NCI-H510A treated with DMSO at 0.1 percent for 48 hours (cell line): ENCODE measurements around the gene KCNN3.

ENCODE experiments used
- DNase-seq: peaks from one replicate; lab custom pipeline; 2025; lab: John Stamatoyannopoulos, UW

Gene KCNN3

GRCh38 chr1:154748405-154748775 lies 121.7 kb downstream of the KCNN3 start:
- no peak for DNase-seq

- DNase-seq: peak; percentile 79
Observed at GRCh38 chr1:154747740-154748404, 122.2 kb downstream of the KCNN3 start.

DNA sequence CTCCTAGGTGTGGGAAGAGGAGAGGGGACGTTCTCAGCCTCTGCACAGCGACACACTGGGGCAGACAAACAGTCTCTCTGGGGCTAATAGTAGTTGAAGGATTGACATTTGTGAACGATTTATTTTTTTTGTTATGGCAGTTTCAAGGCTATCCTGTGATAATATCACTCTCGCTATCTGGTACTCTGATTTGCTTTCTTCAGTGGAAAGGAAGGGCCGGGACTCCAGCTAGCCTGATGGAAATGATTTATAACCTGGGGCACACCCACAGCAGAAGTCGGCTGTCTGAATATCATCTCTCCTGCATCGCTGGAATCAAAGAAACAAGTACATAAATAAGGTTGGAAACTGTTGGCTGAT lies 122.7 kb downstream of the KCNN3 start:
- DNase-seq: no peak

DNA sequence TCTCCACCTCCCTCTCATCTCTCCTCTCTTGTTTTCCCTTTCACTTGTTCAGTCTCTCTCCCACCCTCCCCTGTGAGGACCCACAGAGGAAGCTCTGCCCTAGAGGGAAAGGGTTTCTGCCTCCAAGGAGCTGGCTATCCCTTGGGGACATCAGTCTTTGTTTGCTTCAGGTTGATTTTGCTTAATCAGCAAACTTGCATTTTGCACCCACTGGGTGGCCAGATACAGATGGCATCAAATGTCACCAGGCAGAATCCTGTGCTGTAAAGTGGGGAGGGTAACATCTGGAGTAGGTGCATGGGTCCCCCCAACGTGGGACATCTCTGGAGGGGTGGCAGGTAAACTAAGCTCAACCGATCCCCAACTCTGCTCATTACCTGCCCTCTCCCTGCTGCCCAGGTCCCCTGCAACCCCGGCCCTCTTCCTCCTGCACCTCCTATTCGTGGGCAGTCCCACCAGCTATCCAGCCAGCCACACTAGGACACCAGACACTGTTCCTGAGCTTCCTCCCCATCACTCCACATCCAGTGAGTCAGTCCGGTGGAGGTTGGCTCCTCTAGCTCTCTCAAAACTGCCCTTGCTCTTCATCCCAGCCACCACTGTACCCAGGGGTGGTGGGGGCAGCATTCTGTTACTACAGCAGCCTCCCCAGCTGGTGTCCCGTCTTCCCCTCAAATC lies 123.3 kb downstream of the KCNN3 start:
- DNase-seq: no peak

- no peak for DNase-seq
Observed at GRCh38 chr1:154745750-154746425, 124.2 kb downstream of the KCNN3 start.

DNA sequence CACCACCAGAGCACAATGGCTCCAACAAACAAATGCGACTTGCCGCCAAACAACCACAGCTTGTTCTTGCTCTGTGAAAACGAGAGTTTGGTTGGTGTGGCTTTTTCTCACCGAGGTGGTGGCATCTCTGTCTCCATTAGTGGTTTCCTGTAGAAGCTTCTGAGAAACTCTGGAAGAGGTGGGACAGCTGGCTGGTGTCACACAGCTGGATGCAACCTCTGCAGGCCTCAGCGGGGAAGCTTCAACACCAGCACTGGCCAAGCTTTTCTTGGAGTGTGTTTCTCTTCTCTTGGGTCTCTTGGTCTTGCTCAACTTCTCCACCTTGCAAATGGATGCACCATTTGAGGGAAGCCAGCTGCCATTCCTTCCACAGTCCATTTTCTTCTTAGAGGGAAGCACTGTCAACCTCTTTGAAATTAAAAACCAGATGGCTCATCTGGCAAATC lies 124.8 kb downstream of the KCNN3 start:
- DNase-seq: no peak

DNA sequence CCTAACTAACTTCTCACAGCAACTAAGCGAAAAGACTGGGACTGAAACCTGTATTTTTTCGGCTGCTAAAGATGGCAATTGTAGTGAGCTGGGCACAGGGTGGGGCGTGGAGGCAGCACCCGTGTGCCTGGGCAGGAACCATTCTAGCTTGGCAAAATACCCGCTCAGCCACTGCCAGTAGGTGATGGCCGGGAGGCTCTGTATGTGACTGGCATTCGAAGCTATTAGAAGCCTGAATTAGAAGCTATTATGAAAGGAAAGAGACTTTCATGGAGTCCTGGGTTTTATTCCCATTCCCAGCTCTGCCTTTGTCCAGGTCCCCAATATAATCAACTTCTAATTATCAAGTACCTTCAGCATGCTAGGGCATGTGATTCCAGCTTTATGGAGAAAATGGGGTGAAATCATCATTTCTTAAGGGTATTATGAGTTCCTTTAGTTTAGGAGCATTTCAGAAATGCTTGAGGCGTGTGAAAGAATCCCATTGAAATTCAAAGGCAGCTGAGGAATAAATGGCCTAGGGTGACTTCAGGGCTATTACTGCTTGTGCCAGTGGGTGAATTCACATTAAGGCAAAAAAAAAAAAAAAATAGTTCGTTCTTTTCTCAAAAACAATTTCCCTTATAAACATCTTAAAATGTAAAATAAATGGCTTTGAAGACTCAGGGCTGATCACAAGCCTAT lies 125.6 kb downstream of the KCNN3 start:
- no peak for DNase-seq

DNA sequence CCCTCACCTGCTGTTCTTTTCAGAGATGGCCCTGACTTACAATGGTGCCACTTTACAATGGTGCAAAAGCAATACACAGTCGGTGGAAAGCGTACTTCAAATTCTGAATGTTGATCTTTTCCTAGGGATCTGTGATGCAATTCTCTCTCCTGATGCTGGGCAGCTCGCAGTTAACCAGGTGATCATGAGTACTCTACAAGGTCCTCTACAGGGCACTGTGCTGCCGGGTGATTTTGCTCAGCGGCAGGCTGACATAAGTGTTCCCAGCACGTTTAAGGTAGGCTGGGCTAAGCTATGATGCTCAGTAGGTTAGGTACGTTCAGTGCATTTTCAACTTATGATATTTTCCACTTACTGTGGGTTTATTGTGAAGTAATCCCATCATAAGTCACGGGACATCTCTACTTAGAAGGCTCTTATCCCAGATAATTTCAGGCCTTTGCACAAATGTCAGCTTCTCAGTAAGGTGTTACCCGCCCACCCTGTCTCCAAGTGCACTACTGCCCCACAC lies 126.5 kb downstream of the KCNN3 start:
- DNase-seq: peak; percentile 94

- DNase-seq: peak; percentile 47
Observed at GRCh38 chr1:154742606-154743005, 127.5 kb downstream of the KCNN3 start.

DNA sequence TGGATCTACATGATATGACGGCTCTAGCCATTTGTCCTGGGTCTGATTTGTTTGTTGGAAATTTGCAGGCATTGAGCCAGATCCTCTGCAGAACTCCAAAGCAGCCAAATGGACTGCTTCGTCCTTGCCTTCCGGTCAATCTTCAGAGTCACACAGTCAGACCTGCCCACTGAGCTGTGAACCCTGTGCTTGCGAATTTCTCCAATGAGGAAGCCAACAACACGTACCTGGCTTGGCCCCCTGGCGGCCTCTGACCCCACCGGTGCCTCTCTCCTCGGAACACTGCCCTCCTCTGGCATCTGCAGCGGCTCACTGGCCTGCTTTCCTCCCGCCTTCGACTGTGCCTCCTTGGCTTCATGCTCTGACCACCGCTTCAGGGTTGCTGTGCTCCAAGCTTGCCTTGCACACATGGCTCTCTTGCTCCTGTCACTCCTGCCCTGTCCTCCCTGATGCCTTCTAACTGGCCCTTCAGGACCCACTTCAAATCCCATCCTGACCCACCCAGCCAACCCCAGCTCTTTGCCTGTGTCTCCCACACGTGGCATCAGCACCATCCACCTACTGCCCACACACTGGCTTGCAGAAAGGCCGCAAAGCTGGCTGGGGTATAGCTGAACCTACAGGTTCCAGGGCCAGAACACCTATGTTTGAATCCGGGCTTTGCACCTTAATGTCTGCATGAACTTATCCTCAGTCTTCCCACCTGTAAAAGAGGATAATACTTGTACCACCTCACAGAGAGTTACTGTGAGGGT lies 128.2 kb downstream of the KCNN3 start:
- no peak for DNase-seq

DNA sequence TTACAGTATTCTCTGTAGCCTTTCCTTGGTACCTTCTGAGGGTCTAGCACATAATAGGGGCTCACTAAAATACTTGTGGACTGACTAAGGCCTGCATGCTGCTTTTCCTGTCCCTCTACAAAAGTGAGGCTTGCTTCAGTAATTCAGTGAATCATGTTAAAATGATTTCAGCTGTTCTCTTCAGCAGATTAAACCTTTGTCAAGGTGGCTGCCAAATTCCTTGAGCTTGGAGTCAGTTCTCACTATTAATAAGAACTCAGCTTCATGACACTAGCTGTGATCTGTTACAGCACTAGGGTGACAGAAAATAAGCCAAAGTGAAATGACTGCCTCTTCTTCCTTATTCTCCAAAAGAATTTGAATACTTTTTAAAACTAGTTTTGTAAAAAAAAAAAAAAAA lies 128.8 kb downstream of the KCNN3 start:
- DNase-seq: no peak

DNA sequence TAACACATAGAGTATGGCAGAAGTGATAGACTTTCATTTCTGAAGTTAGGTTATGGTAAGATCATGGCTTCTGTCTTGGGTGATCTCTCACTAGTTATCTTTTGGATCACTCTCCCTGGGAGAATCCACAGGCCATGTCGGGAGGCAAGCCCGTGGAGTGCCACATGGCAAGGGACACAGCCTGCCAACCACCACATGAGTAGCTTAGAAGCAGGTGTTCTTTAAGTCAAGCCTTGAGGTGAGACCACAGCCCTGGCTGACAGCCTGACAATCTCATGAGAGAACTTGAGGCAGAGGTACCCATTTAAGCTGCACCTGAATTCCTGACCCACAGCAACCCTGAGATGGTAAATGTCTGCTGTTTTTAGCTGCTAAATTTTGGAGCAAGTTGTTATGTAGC lies 130.4 kb downstream of the KCNN3 start:
- DNase-seq: no peak

GRCh38 chr1:154736841-154737240 lies 133.2 kb downstream of the KCNN3 start:
- peak; percentile 35 for DNase-seq

GRCh38 chr1:154735804-154736168 lies 134.3 kb downstream of the KCNN3 start:
- DNase-seq: no peak

DNA sequence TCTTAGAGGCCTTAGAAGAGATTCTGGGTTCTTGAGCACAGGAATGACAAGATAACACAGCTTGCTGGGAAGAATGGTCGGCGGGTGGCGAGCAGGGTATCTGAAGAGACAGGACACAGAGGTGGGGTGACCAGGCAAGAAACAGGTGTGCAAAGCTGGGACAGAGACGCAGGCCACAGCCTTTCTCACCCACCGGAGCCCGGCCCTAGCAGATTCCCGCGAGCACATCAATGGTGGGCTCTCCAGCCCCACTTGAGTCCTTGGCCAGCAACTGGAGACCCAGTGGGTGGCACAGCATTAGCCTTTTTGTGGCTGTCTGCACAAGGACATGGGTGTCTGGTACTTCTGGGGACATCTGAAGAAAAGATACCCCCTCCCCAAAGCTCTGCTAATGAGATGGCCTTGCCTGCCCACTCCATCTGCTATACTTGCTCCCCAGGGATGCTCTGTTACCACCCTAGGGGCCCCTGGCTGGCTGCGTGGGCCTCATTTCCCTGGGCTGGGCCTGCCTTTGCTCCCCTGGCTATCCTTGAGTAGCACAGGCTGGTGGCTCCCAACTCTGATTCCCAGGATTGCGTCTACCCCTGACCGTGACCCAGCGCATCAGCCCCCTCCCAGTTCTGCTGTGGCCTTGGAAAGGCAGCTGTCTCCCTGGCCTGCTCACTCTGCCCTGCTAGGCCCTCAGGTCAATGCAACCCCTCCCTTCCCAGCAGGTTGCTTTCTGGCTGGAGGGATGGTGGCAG lies 134.8 kb downstream of the KCNN3 start:
- DNase-seq: no peak

DNA sequence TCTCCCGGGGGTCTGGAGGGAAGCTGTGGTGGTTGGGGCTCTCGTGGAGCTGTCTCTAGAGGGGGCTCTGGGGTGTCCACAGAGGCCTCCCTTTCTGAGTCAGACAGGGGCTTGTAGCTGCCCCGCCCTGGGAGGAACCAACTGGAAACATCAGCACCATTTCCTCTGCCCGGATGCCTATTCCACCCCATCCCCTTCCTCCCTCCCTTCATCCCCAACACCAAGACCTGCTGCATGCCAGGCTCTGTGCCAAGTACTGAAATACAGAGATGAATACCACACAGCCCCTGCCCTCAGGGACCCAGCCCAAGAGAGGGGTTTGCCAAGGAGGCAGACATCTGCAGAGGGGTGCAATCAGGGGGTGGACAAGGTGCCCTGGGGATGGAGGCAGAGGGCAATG lies 136.5 kb downstream of the KCNN3 start:
- no peak for DNase-seq

GRCh38 chr1:154730986-154731489 lies 139.0 kb downstream of the KCNN3 start:
- peak; percentile 46 for DNase-seq

DNA sequence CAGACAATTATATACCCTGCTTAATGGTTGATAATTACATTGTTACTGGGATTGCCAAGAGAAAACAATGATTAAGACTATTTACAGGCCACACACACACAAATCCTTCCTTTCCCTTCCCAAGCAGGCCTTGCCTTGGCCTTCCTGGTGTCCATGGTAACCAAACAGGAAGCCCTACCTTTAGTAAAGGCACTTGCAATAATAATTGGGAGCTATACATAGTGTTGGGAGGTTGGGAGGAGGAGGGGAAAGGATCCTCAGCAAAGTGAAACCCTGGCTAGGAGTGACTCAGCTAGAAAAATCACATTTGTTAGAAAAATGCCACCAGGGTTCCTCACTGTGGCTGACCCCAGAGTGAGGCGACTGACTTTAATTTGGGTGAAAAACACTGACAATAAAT lies 139.8 kb downstream of the KCNN3 start:
- peak; percentile 90 for DNase-seq

GRCh38 chr1:154729577-154729976 lies 140.5 kb downstream of the KCNN3 start:
- no peak for DNase-seq

DNA sequence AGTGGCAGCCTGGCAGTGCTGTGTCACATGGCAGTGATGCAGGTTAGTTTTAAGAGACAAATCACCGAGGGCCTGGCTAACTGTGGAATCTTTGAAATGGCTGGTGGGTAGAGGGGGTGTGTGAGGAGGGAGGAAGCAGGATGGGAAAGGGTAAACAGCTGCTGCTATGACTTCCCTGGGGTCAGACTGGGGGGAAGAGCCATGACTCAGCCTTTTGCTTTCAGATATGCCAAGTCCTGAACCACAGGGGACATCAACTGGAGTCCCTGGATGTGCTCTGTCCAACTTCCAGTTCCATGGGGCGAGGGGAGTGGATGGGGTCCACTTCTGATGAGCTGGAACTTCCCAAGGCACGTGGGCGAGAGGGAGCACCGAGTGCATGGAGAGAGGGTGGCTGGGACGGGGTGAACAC lies 141.0 kb downstream of the KCNN3 start:
- DNase-seq: no peak
